Natural killer cell treated with Interleukin-12 subunit alpha and Interleukin-12 subunit beta and Interleukin-15 and Interleukin-18, amount 100 ng/mL, for 72 hours (primary cell): Measurements from ENCODE around the gene DNAJC5G. TPM values are rescaled to one million over a fixed set of nuclear protein-coding genes. Genes with fewer than 3 reads are reported as not detected.
"Not testable (repeated sequence)": the region's sequence is repeated elsewhere in the genome, so short reads cannot be mapped to it uniquely, and the experiment has no call there.

Experiments
- ATAC-seq, 2 donors: fragments of 150-1000 bp; cut with Tn5 transposase in 1 of 2; sonication (Bioruptor Pico), chemical (Tn5 transposase) in 1 of 2; 2 replicates each; pipeline ENCODE4 v1.10.0; 2021
- DNase-seq: peaks from one replicate; pipeline ENCODE4 v3.0.0; 2022; ENCODE audit warnings: low spot score
- H3K27ac Mint-ChIP-seq, 2 donors: 1 replicate in 1 of 2; 2 replicates in 1 of 2; pipeline ENCODE4 v1.8.0; 2022; ENCODE audit warnings: mixed read lengths in 2 of 2, mild to moderate bottlenecking in 1 of 2, moderate library complexity in 1 of 2
- H3K27me3 Mint-ChIP-seq, 2 donors: 1 replicate in 1 of 2; 2 replicates in 1 of 2; pipeline ENCODE4 v1.8.0; 2022; ENCODE audit warnings: mixed read lengths in 2 of 2
- H3K36me3 Mint-ChIP-seq: one replicate; pipeline ENCODE4 v1.8.0; 2022; ENCODE audit warnings: mixed read lengths
- H3K4me1 Mint-ChIP-seq, 2 donors: 1 replicate in 1 of 2; 2 replicates in 1 of 2; pipeline ENCODE4 v1.8.0; 2022; ENCODE audit warnings: low read depth in 2 of 2, mixed read lengths in 2 of 2, mild to moderate bottlenecking in 1 of 2
- H3K4me3 Mint-ChIP-seq: one replicate; pipeline ENCODE4 v1.8.0; 2022; ENCODE audit warnings: mixed read lengths
- H3K9me3 Mint-ChIP-seq: 2 replicates; pipeline ENCODE4 v1.8.0; 2022; ENCODE audit warnings: mixed read lengths
- total RNA-seq, 2 donors: library from RNA; stranded (reverse); gene quantifications; one replicate each; pipeline ENCODE4 v1.2.3, GENCODE V29; 2022

DNAJC5G gene
- total RNA-seq, 2 donors from 2014 or later: not detected

DNA sequence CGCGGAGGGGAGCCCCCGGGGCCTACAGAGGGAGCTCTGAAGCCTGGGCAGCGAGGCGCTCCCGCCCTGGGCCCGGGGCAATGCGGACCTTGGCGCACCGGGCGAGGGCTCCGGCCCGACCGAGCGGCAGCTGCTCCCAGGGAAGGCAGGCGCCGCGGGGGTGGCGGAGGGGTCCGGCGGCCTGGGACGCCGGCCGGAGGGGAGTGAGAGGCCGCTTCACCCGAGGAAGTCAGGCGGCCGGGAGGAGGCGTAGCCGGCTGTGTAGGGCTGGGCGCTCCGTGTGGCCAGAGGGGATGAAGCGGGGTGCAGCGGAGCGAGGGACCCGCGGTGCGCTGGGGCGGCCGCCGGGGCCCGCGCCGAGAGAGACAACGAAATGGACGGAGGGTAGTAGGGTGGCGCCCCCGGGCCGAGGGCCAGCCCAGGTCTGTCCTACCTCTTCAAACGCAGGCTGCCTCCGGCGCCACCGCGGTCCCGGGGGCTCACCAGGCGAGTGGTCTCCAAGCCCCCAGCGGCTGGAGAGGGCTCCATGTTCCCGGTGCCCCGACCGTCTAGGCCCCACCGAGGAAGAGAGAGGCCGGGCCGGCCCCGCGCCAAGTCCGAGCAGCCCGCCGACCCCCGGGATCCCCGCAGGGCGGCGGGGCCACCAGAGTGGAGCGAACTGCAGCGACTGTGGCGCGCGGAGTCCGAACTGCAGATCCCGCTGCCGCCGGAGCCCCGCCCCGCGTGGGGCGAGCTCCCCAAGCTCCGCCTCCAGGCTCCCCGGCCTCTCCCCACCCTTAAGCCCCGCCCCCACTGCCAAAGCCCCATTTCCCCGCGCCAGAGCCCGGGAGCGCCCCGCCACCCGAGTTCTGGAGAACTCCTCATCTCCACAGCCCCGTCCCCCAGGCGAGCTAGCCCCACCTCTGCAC is 12.6 kb upstream of the DNAJC5G start, which contains the start of gene SLC30A3:
Gene SLC30A3, minus strand, starts transcription at position 669 of the 908 bp plus-strand sequence. Its CDS starts 141 bp downstream, at position 528.
- Mint-ChIP-seq H3K4me1 (peaks cover 18 to 22% of the 10 kb centered on the region in 2 donors), H3K36me3 (no peaks in the 10 kb centered on the region), H3K4me3 (peak within 1 kb of the TSS; percentile 81), H3K27ac (no peak within 1 kb of the TSS), H3K9me3 (no peaks in the 10 kb centered on the region), H3K27me3 (peaks cover 43 to 48% of the 10 kb centered on the region in 2 donors)
- DNase-seq: peak; percentile 70
- ATAC-seq: peak; percentile 68 to 87

DNA sequence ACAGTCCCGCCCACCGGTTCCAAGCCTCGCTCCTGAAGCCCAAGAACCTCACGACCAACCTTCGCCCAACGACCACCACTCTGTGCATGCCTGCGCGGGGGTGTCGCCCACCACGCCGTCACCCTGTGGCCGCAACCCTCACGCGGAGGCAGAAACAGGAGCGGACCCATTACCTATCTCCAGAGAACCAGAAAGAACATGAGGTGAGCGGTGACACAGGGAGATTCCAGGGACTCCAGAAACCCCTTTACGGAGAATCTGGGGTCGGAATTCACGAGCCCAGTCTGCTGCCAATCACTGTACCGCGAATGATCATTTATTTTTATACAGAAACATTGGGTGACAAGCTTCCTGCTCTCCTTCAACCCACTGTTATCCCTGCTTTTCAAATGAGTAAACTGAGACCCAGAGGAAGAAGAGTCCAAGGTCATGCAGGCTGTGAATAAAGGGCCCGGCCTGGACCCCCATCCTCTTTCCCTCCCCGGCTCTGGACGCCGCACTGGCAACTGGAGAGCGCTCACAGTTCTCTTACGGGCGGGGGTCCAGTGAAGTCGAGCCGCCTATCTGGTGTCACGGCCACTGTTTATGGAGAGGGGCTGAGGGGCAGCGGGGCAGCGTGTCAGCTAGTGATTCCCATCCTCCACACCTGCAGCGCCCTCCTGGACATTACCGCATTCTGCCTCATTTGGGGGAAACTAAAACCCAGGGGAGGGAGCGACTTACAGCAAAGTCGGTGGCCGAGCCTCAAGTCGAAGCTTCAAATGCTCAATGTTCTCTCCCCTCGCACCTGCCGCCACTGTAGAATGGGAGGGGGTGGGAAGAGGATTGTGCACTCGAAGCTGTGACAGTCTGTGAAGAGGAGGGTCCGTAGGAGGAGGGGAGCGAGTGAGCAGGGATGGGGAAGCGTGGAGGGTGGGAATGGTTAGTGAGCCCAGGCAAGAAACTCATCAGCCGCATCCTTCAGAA is 11.7 kb upstream of the DNAJC5G start:
- no peak for DNase-seq
- Mint-ChIP-seq H3K27me3 (peaks cover 39 to 44% of the 10 kb centered on the region in 2 donors), H3K36me3 (no peaks in the 10 kb centered on the region), H3K9me3 (no peaks in the 10 kb centered on the region), H3K4me3 (peak overlapping the region; percentile 81), H3K27ac (no peak overlapping the region), H3K4me1 (peaks cover 18 to 22% of the 10 kb centered on the region in 2 donors)
- ATAC-seq: no peak

DNA sequence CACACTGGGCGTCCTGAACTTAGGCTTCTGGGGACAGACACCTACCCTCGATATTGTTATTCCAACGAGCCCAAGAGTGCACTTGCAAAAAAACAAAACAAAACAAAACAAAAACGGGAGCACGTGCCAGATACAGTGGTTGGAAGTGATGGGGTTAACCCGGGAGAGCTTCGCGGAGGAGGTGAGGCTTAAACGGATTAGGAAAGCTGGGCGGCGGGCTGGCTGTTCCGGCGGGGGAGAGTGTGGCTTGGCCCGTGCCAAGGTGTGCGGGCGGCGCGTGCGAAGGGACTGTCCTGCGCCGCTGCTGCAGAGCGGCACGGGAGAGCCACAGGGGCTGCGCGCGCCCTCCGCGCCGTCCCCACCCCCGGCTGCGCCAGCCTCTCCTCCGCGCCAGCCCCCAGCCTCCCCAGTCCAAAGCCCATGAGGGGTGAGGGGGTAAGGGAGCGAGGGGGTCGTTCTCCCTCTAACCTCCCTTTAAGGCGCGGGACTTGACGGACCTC is 10.9 kb upstream of the DNAJC5G start:
- H3K9me3 Mint-ChIP-seq: no peaks in the 10 kb centered on the region
- no peak for DNase-seq
- ATAC-seq: peak in 1 of 2 donors; percentile 31
- peaks cover 39 to 44% of the 10 kb centered on the region in 2 donors for H3K27me3 Mint-ChIP-seq
- H3K4me3 Mint-ChIP-seq: peak overlapping the region; percentile 81
- no peak overlapping the region for H3K27ac Mint-ChIP-seq
- H3K4me1 Mint-ChIP-seq: peaks cover 18 to 22% of the 10 kb centered on the region in 2 donors
- H3K36me3 Mint-ChIP-seq: no peaks in the 10 kb centered on the region

DNA sequence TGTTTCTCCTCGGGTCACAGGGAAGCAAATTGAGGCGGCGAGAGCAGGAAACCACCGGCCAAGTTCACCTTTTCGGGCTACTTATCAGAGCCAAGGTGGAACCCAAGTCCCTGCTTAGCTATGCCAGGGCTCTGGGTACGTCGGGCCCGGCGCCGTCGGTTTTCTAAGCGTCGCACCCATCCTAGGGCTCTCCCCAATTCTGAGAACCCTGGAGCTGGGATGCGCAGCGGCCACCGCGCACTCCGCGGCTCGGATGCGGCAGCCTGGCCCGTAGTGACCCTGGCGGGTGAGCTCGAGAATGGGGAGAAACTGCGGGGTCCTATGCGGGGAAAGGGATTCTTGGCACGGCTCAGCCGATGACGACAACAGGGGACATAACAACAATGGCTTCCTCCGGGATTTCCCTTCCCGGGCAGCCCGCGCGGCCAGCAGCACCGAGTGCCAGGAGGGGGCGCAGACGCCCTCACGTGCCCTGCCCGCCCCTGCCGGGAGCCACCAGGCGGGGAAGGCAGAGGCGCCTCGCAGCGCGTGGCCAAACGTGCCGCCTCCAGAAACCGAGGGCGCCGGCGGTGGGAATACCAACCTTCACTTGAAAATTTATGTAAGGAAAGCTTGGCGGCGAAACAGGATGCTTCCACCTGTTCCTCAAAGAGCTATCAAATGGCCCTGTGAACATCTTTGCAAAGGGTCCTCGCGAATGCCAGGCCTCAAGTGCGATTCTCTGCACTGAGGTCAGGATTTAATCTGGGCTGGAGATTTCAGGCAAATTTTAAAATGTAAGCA is 10.3 kb upstream of the DNAJC5G start:
- peak overlapping the region; percentile 48 for H3K4me3 Mint-ChIP-seq
- no peaks in the 10 kb centered on the region for H3K36me3 Mint-ChIP-seq
- peak; percentile 52 to 64 for ATAC-seq
- no peaks in the 10 kb centered on the region for H3K9me3 Mint-ChIP-seq
- H3K27ac Mint-ChIP-seq: no peak overlapping the region
- H3K27me3 Mint-ChIP-seq: peaks cover 38 to 41% of the 10 kb centered on the region in 2 donors
- DNase-seq: peak; percentile 67
- peaks cover 18 to 22% of the 10 kb centered on the region in 2 donors for H3K4me1 Mint-ChIP-seq

DNA sequence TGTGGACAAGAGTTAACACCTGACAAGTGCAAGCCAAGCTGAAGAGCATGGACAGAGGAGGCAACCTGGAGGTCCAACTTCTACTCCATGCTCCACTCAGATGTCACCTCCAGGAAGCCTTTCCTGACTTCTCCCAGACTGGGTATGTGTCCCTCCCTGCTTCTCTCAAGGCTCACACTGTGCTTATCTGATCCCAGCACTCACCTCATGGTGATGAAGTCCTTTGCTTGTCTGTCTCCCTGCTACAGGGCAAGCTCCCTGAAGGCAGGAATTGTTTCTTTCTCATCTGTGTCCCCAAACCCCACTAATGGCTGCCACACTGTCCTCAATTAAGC is 9.7 kb upstream of the DNAJC5G start:
- Mint-ChIP-seq H3K4me1 (peaks cover 18 to 22% of the 10 kb centered on the region in 2 donors), H3K4me3 (peak overlapping the region; percentile 48), H3K27me3 (peaks cover 32 to 36% of the 10 kb centered on the region in 2 donors), H3K27ac (no peak overlapping the region), H3K9me3 (no peaks in the 10 kb centered on the region), H3K36me3 (no peaks in the 10 kb centered on the region)
- ATAC-seq (no peak), DNase-seq (peak; percentile 13)

DNA sequence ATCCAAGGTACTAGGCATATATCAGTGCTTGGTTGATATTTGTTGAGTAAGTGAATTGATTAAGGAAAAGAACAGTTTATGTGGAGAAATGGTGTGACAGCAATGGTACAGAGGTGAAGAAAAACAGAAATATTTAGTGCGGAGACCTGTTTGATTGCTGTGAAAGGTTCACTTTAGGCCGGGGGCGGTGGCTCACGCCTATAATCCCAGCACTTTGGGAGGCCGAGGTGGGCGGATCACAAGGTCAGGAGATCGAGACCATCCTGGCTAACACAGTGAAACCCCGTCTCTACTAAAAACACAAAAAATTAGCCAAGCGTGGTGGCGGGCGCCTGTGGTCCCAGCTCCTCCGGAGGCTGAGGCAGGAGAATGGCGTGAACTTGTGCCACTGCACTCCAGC is 6.9 kb upstream of the DNAJC5G start:
- H3K4me3 Mint-ChIP-seq, H3K36me3 Mint-ChIP-seq, H3K27ac Mint-ChIP-seq, H3K4me1 Mint-ChIP-seq, H3K9me3 Mint-ChIP-seq, ATAC-seq, DNase-seq: not testable (repeated sequence)
- H3K27me3 Mint-ChIP-seq: peaks cover 18 to 22% of the 10 kb centered on the region in 2 donors

DNA sequence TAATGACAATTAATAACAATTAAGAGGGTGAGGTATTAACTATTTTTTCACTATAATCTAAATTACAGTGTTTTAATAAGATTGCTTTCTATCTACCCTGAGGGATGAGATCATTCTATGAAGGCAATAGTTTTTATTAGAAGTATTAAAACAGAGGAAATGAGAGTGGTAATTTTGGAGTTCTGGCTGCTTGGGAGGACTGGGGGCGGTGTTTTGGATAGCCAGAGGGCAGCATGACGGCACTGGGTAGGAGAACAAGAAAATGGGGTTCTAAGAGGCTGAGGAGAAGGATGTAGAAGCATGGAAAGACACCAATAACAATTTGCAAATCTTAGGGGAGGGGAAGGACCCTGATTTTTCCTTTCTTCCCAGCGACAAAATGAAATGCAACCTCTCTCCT is 5.1 kb upstream of the DNAJC5G start:
- peaks cover 15 to 20% of the 10 kb centered on the region in 2 donors for H3K27me3 Mint-ChIP-seq
- H3K27ac Mint-ChIP-seq: no peak overlapping the region
- ATAC-seq: no peak
- H3K4me1 Mint-ChIP-seq: no peaks in the 10 kb centered on the region
- no peak overlapping the region for H3K4me3 Mint-ChIP-seq
- no peaks in the 10 kb centered on the region for H3K9me3 Mint-ChIP-seq
- no peak for DNase-seq
- no peaks in the 10 kb centered on the region for H3K36me3 Mint-ChIP-seq

DNA sequence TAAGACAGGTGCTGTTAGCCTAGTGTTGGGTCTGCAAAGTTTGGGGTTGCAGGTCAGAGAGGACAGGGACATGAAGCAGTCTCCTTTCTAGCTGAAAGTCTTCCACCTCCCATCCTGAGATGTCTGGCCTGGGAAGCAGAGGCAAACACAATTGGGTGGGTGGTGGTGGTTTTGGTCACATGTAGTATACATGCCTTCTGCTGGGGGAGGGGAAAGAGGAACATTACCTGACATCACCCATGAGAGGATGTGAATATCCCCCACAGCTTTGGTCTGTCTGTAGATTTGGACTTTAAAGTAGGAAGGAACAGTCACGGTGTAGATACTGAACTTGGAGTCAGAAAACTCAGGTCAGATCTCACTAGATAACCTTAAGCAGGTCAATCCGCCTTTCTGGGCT is 4.6 kb upstream of the DNAJC5G start:
- DNase-seq (no peak), ATAC-seq (no peak)
- Mint-ChIP-seq H3K9me3 (no peaks in the 10 kb centered on the region), H3K36me3 (no peaks in the 10 kb centered on the region), H3K27ac (no peak overlapping the region), H3K27me3 (peaks cover 12 to 20% of the 10 kb centered on the region in 2 donors), H3K4me1 (no peaks in the 10 kb centered on the region), H3K4me3 (no peak overlapping the region)

DNA sequence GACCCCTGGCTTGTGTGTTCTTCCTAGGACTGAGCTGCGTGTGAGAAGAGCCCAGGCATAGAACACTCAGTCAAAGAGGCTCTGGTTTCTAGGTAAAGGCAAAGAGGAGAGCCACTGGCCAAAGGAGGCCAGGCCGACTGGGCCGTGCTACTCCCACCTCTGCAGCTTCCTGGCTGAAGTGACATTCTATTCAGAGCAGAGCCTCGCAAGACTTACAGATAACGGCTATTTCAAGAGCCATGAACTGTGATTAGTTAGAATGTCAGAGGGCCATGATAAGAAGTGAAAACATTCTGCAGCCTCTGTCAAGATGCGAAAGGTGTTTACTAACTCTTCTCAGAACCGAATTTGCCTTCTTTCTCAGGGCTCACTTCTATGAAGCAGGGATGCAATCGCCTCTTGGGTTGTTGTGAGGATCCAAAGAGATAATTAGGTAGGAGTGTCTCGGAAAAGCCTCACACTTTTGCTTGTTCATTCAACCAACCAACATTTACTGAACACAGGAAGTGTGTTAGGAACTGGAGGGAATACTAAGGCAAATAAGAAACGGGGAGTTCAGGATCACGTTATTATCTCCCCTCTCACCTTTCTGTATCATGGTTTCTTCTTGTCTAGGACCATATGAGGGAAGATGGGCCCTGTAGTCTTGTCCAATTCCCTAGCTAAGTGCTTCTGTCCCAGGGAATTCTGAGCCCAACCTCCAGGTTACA is 3.4 kb upstream of the DNAJC5G start:
- ATAC-seq: no peak
- Mint-ChIP-seq H3K27ac (no peak overlapping the region), H3K27me3 (peaks cover 12 to 20% of the 10 kb centered on the region in 2 donors), H3K9me3 (no peaks in the 10 kb centered on the region), H3K36me3 (no peaks in the 10 kb centered on the region), H3K4me3 (no peak overlapping the region), H3K4me1 (no peaks in the 10 kb centered on the region)
- no peak for DNase-seq

DNA sequence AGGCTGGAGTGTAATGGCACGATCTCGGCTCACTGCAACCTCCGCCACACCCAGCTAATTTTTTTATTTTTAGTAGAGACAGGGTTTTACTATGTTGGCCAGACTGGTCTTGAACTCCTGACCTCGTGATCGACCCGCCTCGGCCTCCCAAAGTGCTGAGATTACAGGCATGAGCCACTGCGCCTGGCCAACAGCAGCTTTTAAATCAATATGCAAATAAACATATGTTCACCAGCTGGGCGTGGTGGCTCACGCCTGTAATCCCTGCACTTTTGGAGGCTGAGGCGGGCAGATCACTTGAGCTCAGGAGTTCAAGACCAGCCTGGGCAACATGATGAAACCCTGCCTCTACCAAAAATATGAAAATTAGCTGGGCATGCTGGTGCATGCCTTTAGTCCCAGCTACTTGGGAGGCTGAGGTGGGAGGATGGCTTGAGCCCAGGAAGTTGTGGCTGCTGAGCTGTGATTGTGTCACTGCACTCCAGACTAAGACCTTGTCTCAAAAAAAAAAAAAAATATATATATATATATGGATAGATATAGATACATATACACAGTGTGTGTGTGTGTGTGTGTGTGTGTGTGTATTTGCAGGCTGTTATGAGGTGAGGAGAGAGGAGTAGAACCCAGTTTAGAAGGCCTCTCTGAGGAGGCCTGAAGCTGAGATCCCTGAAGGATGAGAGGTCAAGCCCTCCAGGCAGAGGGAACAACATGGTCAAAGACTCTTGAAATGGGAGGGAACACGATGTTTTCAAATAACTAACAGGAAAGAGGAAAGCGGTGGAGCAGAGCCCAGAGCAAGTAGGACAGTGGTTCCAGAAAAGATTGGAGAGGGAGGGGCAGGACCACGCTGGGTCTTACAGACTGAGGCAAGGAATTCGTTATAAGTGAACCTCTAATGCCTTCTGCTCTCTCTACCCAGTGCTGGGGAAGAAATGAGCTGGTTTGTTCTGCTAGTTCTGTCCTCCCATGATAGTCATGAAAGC is 2.4 kb upstream of the DNAJC5G start:
- H3K9me3 Mint-ChIP-seq, ATAC-seq, H3K4me3 Mint-ChIP-seq, H3K36me3 Mint-ChIP-seq, H3K27ac Mint-ChIP-seq, H3K4me1 Mint-ChIP-seq: not testable (repeated sequence)
- H3K27me3 Mint-ChIP-seq: peaks cover 16 to 25% of the 10 kb centered on the region in 2 donors
- DNase-seq: peak; percentile 26

DNA sequence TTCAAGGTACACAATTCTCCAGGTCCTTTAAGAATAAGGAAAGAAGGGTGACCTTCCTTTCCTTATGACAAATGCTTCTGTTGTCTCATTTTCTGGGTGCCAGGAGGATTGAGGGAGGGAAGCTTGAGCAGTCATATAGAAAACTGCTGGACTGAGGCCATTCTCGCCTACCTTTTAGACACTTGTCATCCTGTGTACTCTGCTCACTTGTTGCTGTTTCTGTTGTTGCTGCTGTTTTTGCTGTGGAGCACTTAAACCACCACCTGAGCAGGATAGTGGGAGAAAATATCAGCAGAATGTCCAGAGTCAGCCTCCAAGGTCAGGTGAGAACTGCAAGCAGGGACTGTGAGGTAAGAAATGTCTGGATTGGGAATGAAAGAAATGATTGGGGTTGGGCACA is 2.8 kb downstream of the DNAJC5G start:
- H3K4me1 Mint-ChIP-seq: peaks cover 3 to 5% of the 10 kb centered on the region in 2 donors
- no peaks in the 10 kb centered on the region for H3K36me3 Mint-ChIP-seq
- H3K27me3 Mint-ChIP-seq: peaks cover 26 to 50% of the 10 kb centered on the region in 2 donors
- no peak for DNase-seq
- H3K9me3 Mint-ChIP-seq: no peaks in the 10 kb centered on the region
- H3K4me3 Mint-ChIP-seq: no peak overlapping the region
- H3K27ac Mint-ChIP-seq: no peak overlapping the region
- ATAC-seq: no peak

DNA sequence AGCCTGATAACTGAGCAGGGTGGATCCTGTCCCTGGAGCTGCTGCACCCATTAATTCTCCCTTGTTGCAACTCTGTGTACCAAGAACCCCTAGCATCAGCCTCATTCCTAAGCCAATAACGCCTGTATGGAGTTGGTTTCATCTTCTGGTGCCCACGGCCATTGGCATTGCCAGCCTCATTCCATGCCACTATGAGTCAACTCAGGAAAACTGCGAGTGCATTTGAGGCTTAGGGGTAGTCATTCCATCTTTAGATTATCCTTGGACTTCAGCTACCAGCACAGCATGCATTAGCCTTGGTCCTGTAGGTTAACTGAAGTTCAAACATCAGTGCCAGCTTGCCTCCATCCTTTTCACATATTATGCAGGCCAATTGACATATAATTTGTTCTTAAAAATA is 5.6 kb downstream of the DNAJC5G start:
- H3K4me1 Mint-ChIP-seq: peaks cover 3 to 5% of the 10 kb centered on the region in 2 donors
- peaks cover 21 to 36% of the 10 kb centered on the region in 2 donors for H3K27me3 Mint-ChIP-seq
- H3K27ac Mint-ChIP-seq: no peak overlapping the region
- no peaks in the 10 kb centered on the region for H3K9me3 Mint-ChIP-seq
- no peak overlapping the region for H3K4me3 Mint-ChIP-seq
- no peaks in the 10 kb centered on the region for H3K36me3 Mint-ChIP-seq
- no peak for ATAC-seq
- DNase-seq: no peak
